Effector CD8-positive, alpha-beta T cell (primary cell): ENCODE data around the gene EMX2.
"Not testable (repeated sequence)": the region's sequence is repeated elsewhere in the genome, so short reads cannot be mapped to it uniquely, and the experiment has no call there.

Experiments used
- DNase-seq: peaks from one replicate; lab custom pipeline; 2025; lab: John Stamatoyannopoulos, UW

EMX2 gene

GRCh38 chr10:117560942-117561341, 18.4 kb downstream of the EMX2 start:
- no peak for DNase-seq

DNA sequence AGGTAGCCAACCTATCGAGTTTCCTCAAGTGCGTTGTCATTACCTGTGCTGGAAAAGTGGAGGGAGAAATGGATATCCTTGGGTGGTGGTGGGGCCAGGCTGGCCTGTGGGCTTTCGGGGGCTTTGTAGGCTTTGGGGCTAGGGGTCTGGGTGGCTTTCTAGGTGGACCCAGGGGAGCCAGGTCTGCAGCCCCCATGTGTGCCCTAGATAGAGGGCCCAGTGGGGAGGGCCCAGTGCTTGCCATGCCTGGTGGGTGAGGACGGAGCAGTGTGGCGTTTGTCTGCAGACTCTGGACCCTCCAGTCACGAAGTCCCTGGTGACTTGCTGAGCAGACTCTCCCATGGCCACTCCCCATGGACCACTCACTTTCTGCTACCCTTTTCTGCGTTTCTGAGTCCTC, 19.7 kb downstream of the EMX2 start:
- no peak for DNase-seq

DNA sequence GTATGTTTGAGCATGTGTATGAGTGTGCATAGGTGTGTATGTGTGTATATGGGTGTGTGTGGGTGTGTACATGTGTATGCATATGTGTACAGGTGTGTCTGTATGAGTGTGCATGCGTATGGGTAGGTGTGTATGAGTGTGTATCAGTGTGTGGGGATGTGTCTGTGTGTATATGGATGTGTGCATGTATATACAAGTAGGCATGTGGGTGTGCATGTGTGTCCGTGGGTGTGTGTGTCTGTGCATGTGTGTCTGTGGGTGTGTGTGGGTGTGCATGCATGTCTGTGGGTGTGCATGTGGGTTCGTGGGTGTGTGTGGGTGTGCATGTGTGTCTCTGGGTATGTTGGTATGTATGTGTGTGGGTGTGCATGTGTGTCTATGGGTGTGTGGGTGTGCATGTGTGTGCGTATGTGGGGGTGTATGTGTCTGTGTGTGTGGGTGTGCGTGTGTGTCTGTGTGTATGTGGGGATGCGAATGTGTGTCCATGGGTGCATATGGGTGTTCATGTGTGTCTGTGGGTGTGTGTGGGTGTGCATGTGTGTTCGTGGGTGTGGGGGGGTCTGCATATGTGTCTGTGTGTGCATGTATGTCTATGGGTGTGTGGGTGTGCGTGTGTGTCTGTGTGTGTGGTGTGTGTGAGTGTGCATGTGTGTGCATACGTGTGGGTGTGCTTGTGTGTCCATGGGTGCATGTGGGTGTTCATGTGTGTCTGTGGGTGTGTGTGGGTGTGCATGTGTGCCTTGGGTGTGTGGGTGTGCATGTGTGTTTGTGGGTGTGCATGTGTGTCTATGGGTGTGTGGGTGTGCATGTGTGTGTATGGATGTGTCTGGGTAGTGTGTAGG, 20.6 kb downstream of the EMX2 start:
- DNase-seq, result no peak

GRCh38 chr10:117563780-117564179, 21.2 kb downstream of the EMX2 start:
- DNase-seq, result no peak

DNA sequence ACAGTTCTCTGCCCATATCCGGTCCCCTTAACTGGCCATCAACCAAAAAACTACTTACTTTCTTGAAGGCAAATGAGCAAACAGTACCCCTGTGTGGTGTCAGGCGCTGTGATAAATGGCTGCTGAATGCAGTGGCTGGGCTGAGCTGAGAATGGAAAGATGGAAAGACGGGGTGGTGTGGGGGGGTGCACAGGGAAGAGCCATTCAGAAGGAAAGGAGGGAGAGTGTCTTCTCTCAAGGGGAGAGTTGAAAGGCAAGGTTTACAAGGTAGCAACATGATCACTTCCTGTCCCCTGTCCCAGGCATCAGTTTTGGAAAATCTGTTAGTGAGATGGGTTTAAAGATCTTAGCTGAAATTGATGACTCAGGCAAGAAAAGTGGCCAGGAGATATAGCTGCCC, 22.5 kb downstream of the EMX2 start:
- DNase-seq, result no peak

- DNase-seq, result no peak
Measured at GRCh38 chr10:117568334-117568733, 25.8 kb downstream of the EMX2 start.

DNA sequence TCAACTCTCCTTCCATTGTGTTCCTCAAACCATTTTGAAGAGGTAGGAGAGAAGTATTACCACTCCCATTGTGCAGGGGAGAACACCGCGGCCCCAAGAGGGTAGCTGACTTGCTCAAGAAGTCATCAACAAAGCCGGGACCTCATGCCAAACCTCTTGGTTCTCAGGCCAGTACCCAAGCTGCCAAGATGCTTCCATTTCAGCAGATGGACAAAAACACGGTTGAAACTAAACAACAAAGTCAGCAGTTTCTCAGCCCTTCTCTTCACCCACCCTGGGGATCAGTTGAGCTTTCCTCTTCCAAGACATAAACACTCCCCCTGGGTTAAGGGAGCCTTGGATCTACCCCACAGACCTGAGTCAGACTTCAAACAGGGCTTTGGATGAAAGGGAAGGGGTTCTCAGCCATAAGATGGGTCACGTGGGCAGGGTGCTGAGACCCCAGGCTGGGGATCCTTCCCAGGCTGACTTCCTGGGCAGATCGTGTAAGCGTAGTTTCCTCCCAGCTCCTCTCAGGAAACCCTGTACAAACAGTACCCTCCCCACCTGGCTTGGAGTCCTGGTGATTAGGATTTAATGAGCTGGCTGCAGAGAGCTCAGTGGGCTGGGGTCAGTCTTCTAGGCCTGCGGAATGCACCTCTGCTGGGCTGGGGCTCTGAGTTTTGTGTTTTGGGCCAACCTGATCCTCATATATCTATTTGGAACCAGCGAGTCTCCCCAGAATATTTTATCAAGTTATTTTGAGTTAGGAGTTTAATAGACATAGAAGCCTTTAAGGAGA, 27.3 kb downstream of the EMX2 start:
- no peak for DNase-seq

- no peak for DNase-seq
Measured at GRCh38 chr10:117570880-117571279, 28.3 kb downstream of the EMX2 start.

GRCh38 chr10:117574498-117575146, 32.1 kb downstream of the EMX2 start:
- DNase-seq, result no peak

DNA sequence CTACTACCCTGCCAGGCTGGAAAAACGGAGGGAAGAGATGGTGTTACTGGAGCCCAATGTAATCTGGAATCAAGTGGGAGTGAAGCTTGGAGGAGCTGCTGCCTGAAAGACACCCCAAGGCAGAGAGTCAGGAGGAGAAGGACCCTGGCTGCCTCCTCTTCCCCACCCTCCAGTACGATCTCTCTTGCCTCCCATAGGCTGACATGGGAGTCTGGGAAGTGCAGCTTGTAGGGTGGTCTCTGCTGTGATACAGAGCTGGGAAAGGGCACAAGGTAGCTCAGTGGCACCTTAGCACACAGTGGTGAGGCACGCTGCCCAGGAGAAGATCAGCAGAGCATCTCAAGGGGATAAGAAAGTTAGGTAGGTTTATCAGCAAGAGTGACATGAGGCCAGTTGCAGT, 35.9 kb downstream of the EMX2 start:
- DNase-seq, result no peak

DNA sequence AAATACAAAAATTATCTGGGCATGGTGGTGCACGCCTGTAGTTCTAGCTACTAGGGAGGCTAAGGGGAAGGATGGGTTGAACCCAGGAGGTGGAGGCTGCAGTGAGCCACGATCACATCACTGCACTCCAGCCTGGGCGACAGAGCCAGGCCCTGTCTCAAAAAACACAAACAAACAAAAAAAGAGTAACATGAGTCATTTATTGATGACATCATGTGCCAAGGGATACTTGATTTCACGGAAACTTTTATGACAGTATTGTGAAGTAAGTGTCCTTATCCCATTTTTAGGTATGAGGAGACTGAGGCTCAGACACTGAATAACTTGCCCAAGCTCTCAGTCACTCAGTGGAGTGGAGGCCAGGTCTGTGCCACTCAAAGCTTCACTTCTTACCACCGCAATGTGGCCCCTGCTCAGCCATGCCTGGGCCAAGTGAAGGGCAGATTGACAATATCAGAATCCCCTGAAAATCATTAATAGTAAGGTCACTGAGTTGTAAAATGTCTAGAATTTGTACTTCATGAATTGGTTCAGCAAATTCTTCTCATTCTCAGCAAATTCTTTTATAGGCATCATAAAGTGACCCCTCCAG, 36.5 kb downstream of the EMX2 start:
- no peak for DNase-seq

- DNase-seq, result no peak
Measured at GRCh38 chr10:117581961-117582360, 39.4 kb downstream of the EMX2 start.

DNA sequence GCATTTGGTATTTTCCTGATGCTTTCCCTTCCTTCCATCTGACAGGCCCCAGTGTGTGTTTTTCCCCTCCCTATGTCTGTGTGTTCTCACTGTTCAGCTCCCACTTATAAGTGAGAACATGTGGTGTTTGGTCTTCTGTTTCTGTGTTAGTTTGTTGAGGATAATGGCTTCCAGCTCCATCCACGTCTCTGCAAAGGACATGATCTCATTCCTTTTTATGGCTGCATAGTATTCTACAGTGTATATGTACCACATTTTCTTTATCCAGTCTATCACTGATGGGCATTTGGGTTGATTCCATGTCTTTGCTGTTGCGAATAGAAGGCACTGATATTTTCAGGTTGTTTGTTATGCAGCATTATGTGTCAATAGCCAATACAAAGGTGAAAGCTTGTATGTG, 42.3 kb downstream of the EMX2 start:
- not testable (repeated sequence) for DNase-seq

DNA sequence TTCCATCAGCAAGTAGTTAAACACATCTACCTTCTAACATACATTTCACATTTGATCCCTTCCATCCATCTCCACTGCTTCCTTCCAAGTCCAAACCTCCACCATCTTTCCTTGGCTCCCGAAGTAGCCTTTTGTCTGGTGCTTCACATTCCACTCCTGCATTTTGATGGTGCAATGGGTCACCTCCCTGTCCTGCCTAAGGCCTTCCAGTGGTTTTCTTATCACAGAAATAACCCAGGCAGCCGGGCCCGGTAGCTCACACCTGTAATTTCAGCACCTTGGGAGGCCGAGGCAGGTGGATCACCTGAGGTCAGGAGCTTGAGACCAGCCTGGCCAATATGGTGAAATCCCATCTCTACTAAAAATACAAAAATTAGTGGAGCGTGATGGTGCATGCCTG, 44.5 kb downstream of the EMX2 start:
- no peak for DNase-seq

GRCh38 chr10:117590101-117590875, 47.7 kb downstream of the EMX2 start:
- DNase-seq, result no peak

- no peak for DNase-seq
Measured at GRCh38 chr10:117591043-117591442, 48.5 kb downstream of the EMX2 start.

GRCh38 chr10:117594722-117595121, 52.2 kb downstream of the EMX2 start:
- no peak for DNase-seq

DNA sequence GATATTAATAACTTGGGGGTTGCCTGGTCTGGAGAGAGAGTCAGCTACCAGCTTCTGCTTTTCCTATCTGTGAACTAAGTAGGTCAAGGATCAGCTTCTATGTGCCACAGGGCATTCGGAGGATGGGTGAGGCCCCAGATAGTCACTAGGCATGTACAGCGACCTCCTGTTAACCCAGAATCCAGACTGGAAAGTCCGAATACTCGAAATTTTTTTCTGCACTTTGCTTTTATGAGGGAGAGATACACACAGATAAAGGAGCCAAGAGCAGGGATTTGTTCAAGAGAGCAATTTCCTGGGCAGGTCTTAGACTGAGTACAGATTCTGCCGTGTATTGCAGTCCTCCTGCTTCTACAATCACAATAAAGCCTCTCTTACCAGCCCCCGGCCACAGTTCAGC, 54.2 kb downstream of the EMX2 start:
- no peak for DNase-seq

DNA sequence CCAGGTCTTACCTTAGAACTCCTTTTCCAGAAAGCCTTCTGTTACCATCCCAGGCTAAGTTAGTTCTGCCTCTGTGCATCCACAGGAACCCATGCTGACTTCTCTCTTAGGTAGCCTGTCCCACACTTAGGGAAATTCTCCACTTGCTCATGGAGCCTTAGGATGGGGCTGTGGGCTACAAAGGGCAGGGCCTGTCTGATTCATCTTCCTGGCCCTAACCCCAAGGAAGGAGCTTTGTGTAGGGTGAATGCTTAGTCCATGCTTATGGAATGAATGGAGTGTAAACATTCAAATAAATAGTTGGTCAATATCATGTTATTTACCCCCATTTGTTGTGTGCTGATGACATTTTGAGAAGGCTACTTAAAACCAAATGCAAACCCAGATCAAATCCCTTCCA, 54.7 kb downstream of the EMX2 start:
- no peak for DNase-seq
